Liver (tissue), 3 donors: ENCODE measurements around the gene RCAN2.

ENCODE experiments used
- CTCF ChIP-seq: fragments of 150-350 bp; IDR thresholded peaks from 2 replicates; pipeline ENCODE4 v1.5.1; 2017; ENCODE audit warnings: improper control_type of control experiment, low read depth, low read length; ENCODE audit not compliant: missing input control
- FOXA1 ChIP-seq: IDR thresholded peaks from 2 replicates; pipeline ENCODE4 v1.6.1; 2016; ENCODE audit warnings: antibody characterized with exemption
- RAD21 ChIP-seq, 2 donors: IDR thresholded peaks; 2 replicates each; pipeline ENCODE4 v1.6.1; 2016; ENCODE audit warnings: antibody characterized with exemption in 2 of 2, mild to moderate bottlenecking in 2 of 2
- REST ChIP-seq: IDR thresholded peaks from 2 replicates; pipeline ENCODE4 v1.6.1; 2016; ENCODE audit warnings: antibody characterized with exemption, mild to moderate bottlenecking
- donor health status: healthy.
- donor health status: healthy.

- TF ChIP-seq CTCF (no peak), RAD21 (IDR thresholded peaks at IDR 0.05) (no peak), FOXA1 (no peak), REST (no peak)
Measured at GRCh38 chr6:46347669-46348068, 143.6 kb downstream of the RCAN2 start.
